Heart left ventricle (tissue), 16 donors: ENCODE measurements around the gene SLC47A2. TPM values are rescaled to one million over a fixed set of nuclear protein-coding genes. Genes with fewer than 3 reads are reported as not detected.

Experiments
- ATAC-seq, 4 donors: fragments of 200-7000 bp; cut with Tn5 transposase; one replicate each; pipeline ENCODE4 v1.9.1; 2020 to 2022; ENCODE audit warnings: moderate library complexity in 4 of 4, mild to moderate bottlenecking in 3 of 4, moderate number of reproducible peaks in 1 of 4
- DNase-seq, 5 donors: peaks; one replicate each; pipeline ENCODE4 v3.0.0-alpha.2; 2020
- H3K27ac ChIP-seq, 12 donors: fragments of 200-600 bp; sonication (generic) in 4 of 12; one replicate each; pipeline versions ENCODE4 v1.5.0 to v1.8.0; 2016 to 2022; ENCODE audit warnings: mild to moderate bottlenecking in 2 of 12
- H3K27me3 ChIP-seq, 9 donors: fragments of 200-600 bp; sonication (generic) in 2 of 9; one replicate each; pipeline versions ENCODE4 v1.5.1 to v1.8.0; 2016 to 2022; ENCODE audit warnings: mild to moderate bottlenecking in 3 of 9
- H3K36me3 ChIP-seq, 9 donors: fragments of 200-600 bp; sonication (generic) in 2 of 9; one replicate each; pipeline versions ENCODE4 v1.5.0 to v1.8.0; 2018 to 2022; ENCODE audit warnings: mild to moderate bottlenecking in 2 of 9
- H3K4me1 ChIP-seq, 12 donors: fragments of 200-600 bp; sonication (generic) in 4 of 12; one replicate each; pipeline versions ENCODE4 v1.5.0 to v1.8.0; 2016 to 2022; ENCODE audit warnings: mild to moderate bottlenecking in 3 of 12
- H3K4me3 ChIP-seq, 12 donors: fragments of 200-600 bp; sonication (generic) in 4 of 12; one replicate each; pipeline versions ENCODE4 v1.5.0 to v1.8.0; 2017 to 2022; ENCODE audit warnings: mild to moderate bottlenecking in 9 of 12, moderate library complexity in 4 of 12
- H3K9me3 ChIP-seq, 12 donors: fragments of 200-600 bp; sonication (generic) in 4 of 12; one replicate each; pipeline versions ENCODE4 v1.5.0 to v1.8.0; 2016 to 2022; ENCODE audit warnings: mild to moderate bottlenecking in 1 of 12
- CTCF ChIP-seq, 12 donors: fragments of 200-600 bp; sonication (generic) in 4 of 12; IDR thresholded peaks; one replicate each; pipeline versions ENCODE4 v1.5.0 to v1.8.0; 2018 to 2022; ENCODE audit warnings: antibody characterized with exemption in 12 of 12, mild to moderate bottlenecking in 5 of 12
- POLR2A ChIP-seq, 2 donors: fragments of 450-650 bp; IDR thresholded peaks; one replicate each; pipeline ENCODE4 v1.6.1; 2017; ENCODE audit warnings: antibody characterized with exemption in 2 of 2, mild to moderate bottlenecking in 2 of 2, moderate library complexity in 2 of 2
- WGBS, 4 donors: extraction: QIAGEN DNeasy Blood & Tissue Kit in 2 of 4; methylation state at CpG; one replicate each; pipeline versions ENCODE4 v1.1.5 to v1.1.7; 2013 to 2018; 5-methylcytosine and 5-hydroxymethylcytosine counted together
- intact Hi-C, 10 donors: fragments of 100-400 bp; cut with DNase I; formaldehyde crosslinking; loops; one replicate each; pipeline versions ENCODE4 v1.11.1 to v1.14.2; 2022
- polyA plus RNA-seq, 2 donors: library from polyadenylated mRNA; stranded (reverse); fragments of 200-250 nt; gene quantifications; one replicate each; pipeline ENCODE4 v1.2.3, GENCODE V29; 2013
- total RNA-seq, 9 donors: library from RNA; depleted of rRNA in 2 of 9; stranded (reverse); fragments of >200 nt in 2 of 9; fragmentation: NEBNext Ultra II Directional in 3 of 9; extraction: Animal tissue kit (Norgen Biotek cat#: 25700) in 3 of 9; gene quantifications; one replicate each; pipeline versions ENCODE4 v1.1.0 to v1.2.4, GENCODE V29; 2016 to 2023
- donor health status: ischemic (EF 13 %, LVEDD 7.1; RV severe dilation, severe dysfunction).
- donor health status: healthy with polysubstance abuse.
- donor health status: DM: no; HTN: yes; CAD: no.
- donor health status: DM: no; HTN: no; CAD: no.
- donor health status: ischemic (EF 25% LVEDD 6.9; RV normal size, moderate dysfunction).
- donor health status: ischemic (EF 25% LVEDD 5.7; RV mildly dilated, moderate dysfunction).
- donor health status: healthy.
- donor health status: DM: yes; HTN: yes; CAD: no.
- donor health status: ischemic (EF 35%, LVEDD 5.7; RV mildly dilated, moderate dysfunction).
- donor health status: nonischemic (EF 11% LVEDD 7.7; RV severe dilation, severe dysfunction).
- donor health status: DM: yes; HTN: yes; CAD: no.
- donor health status: PGD.
- donor health status: ischemic (EF 29% LVEDD 5.4; RV normal size, mild dysfunction).
- donor health status: nonischemic (EF 23%, LVEDD 6.1; RV moderate dilation, normal function).

The SLC47A2 gene
- total and polyA plus RNA-seq, 11 donors, result 0.32 TPM; not detected in 10

DNA sequence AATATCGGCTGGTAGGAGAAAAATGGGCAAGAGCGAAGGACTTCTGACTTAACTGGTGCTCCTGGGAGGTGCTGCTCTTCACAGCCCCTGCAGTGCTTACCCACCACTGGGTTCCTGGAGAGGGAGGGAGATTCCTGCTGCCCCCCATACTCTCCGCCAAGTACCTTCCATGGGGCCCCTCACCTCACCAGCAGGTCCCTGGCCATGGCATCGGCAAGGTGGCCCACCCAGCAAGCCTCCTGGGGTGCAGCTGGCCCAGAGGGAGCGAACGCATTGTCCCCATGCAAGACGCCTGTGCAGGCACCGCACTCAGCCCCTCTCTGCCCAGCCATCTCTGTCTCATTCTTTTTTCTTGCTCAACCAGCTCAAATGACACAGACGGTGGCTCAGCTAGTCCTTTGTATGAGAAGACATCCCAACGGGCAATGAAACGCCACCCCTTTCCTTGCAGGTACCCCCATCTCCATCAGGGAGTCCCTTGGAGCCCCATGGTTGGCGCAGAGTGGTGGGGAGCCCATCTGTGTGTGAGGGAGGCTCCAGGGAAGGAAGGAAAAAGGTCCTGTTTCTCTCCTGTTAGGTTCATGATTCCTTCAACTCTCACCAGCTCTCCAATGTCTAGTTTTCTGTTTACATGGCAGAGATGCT is 41.3 kb upstream of the SLC47A2 start:
- no peak for DNase-seq
- intact Hi-C loops, result loop anchor here in 5 of 10 donors (5.0 to 10.0 kb wide), 5 partner anchors 53 to 390 kb away; partner anchors contain the start of genes ALDH3A2 (in 3 of the 5) and SLC47A1 (in 1 of the 5)
- Histone ChIP-seq H3K4me3 (no peak overlapping the region), H3K4me1 (peaks cover 0 to 13% (median 1%) of the 10 kb centered on the region in 12 donors), H3K27ac (no peak overlapping the region), H3K27me3 (no peaks in the 10 kb centered on the region), H3K9me3 (no peaks in the 10 kb centered on the region), H3K36me3 (no peaks in the 10 kb centered on the region)
- no peak for ATAC-seq
- WGBS, 4 donors, result 82 to 92% (median 90%) methylated on average over 12 of the region's 12 CpGs
- TF ChIP-seq POLR2A (IDR thresholded peaks at IDR 0.05), result no peak
- no peak for TF ChIP-seq CTCF (IDR thresholded peaks at IDR 0.05)

DNA sequence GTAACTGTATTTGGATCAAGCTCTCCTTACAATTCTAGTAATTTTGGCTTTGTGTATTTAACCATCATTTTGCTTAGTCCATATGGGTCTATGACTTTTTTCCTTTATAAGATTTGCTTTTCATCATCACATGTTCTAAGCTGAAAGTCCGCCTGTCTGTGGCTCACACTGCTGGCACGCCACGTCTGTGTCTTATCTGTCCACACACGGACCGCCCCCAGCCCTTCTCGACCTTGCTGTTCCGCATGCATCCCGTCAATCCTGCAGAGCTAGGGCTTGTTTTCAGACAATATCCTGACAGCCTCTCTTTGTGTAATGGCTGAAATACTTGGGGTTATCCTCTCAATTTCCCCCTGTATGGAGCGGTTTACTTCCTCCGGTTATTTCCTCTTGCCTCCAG is 40.2 kb upstream of the SLC47A2 start:
- H3K4me3 ChIP-seq, result no peak overlapping the region
- no peak overlapping the region for H3K27ac ChIP-seq
- H3K4me1 ChIP-seq, result peaks cover 0 to 15% (median 2%) of the 10 kb centered on the region in 12 donors
- H3K36me3 ChIP-seq, result no peaks in the 10 kb centered on the region
- intact Hi-C loops, result loop anchor here in 5 of 10 donors (5.0 to 10.0 kb wide), 5 partner anchors 52 to 389 kb away; partner anchors contain the start of genes ALDH3A2 (in 3 of the 5) and SLC47A1 (in 1 of the 5)
- TF ChIP-seq POLR2A (IDR thresholded peaks at IDR 0.05) (no peak), CTCF (IDR thresholded peaks at IDR 0.05) (no peak)
- ATAC-seq, result no peak
- WGBS, 4 donors, result 27 to 44% (median 34%) methylated on average over 10 of the region's 10 CpGs
- DNase-seq, result no peak
- H3K27me3 ChIP-seq, result no peaks in the 10 kb centered on the region
- no peaks in the 10 kb centered on the region for H3K9me3 ChIP-seq

DNA sequence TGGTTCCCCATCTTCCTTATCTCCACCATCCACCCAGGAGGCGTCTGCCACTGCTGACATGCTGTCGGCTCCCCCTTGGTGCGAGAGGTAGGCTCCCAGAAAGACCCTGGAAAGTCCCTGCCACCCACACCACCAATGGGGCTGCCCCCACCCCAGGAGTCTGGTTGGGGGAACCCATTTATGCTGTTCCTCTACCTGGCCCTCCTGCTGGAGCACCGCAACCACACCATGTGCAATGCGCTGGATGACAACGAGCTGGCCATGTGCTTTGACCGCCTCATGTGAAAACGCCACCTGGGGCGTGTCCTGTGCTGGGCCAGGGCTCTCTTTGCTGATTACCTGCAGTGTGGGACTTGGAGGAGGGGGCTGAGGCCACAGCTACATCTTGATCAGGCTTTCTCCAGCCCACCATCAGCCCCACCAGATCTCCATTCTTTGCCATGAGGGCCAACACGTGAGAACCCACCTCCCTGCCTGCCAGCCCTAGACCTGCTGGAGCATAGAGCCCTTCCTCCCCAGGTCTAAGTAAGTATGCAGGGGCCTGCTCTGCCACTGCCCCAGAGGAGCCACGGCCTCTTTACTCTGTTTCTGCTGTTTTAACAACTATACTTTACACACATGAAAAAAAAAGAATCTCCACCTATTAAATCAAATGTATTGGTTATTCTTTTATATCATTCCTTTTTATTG is 39.6 kb upstream of the SLC47A2 start:
- WGBS, 4 donors, result 90 to 93% (median 91%) methylated on average over 6 to 11 of the region's 11 CpGs
- no peaks in the 10 kb centered on the region for H3K27me3 ChIP-seq
- ATAC-seq, result no peak
- intact Hi-C loops, result loop anchor here in 5 of 10 donors (5.0 to 10.0 kb wide), 5 partner anchors 51 to 389 kb away; partner anchors contain the start of genes ALDH3A2 (in 3 of the 5) and SLC47A1 (in 1 of the 5)
- no peak overlapping the region for H3K27ac ChIP-seq
- no peak overlapping the region for H3K4me3 ChIP-seq
- TF ChIP-seq CTCF (IDR thresholded peaks at IDR 0.05) (no peak), POLR2A (IDR thresholded peaks at IDR 0.05) (no peak)
- H3K36me3 ChIP-seq, result no peaks in the 10 kb centered on the region
- no peak for DNase-seq
- H3K9me3 ChIP-seq, result no peaks in the 10 kb centered on the region
- peaks cover 0 to 15% (median 2%) of the 10 kb centered on the region in 12 donors for H3K4me1 ChIP-seq

DNA sequence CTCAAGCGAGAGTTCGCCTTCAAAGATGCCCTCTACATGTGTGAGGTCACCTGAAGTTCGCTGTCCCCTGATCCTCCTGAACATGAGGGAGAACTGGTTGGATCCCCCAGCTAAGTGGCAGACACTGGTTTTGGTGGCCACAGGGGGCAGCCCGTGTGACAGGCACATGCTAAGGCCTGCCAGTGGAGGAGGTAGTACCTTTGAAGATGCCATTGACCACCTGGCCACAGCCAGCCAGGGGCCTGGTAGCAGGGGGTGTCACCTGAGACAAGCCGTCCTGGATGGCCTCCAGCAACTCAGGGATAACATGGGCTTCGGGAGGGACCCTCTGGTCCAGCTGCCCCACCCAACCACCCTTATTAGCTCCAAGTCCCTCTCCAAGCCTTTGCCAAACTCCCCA is 39.0 kb upstream of the SLC47A2 start:
- DNase-seq, result no peak
- intact Hi-C loops, result loop anchor here in 5 of 10 donors (5.0 to 10.0 kb wide), 5 partner anchors 51 to 388 kb away; partner anchors contain the start of genes ALDH3A2 (in 3 of the 5) and SLC47A1 (in 1 of the 5)
- Histone ChIP-seq H3K27ac (no peak overlapping the region), H3K4me1 (peaks cover 0 to 15% (median 2%) of the 10 kb centered on the region in 12 donors), H3K36me3 (no peaks in the 10 kb centered on the region), H3K9me3 (no peaks in the 10 kb centered on the region), H3K4me3 (no peak overlapping the region), H3K27me3 (no peaks in the 10 kb centered on the region)
- 80 to 91% (median 88%) methylated on average over 4 to 6 of the region's 6 CpGs for WGBS, 4 donors
- no peak for TF ChIP-seq POLR2A (IDR thresholded peaks at IDR 0.05)
- TF ChIP-seq CTCF (IDR thresholded peaks at IDR 0.05), result no peak
- no peak for ATAC-seq
